Endothelial cell of umbilical vein (primary cell): ENCODE measurements around the gene AGRN. TPM values are rescaled to one million over a fixed set of nuclear protein-coding genes. Genes with fewer than 3 reads are reported as not detected.
A peak's percentile ranks its signal among the peaks of the same experiment; 100 is the strongest.

Experiments used
- BruUV-seq: library from RNA; stranded (reverse); fragments of 400-500 nt; replicated peaks from 2 replicates; lab custom pipeline; 2021; lab: Mats Ljungman, UMichigan
- CTCF ChIA-PET: fragments of 300-600, 350-600 bp; sonication (Branson Sonifier 250); formaldehyde crosslinking; loops from one replicate; lab custom pipeline; 2021; ENCODE audit warnings: antibody characterized with exemption, inconsistent platforms; lab: Charles Lee
- POLR2A ChIA-PET: fragments of 300-600, 350-600 bp; sonication (Branson Sonifier 250); formaldehyde crosslinking; loops from one replicate; lab custom pipeline; 2021; ENCODE audit warnings: antibody characterized with exemption, inconsistent platforms; lab: Charles Lee
- DNase-seq: peaks from one replicate; pipeline ENCODE4 v3.0.0-alpha.2; 2011; ENCODE audit warnings: low read depth, low spot score
- FAIRE-seq: peaks from 2 replicates; lab custom pipeline; 2011; peaks lifted over from hg19 to GRCh38; lab: Jason Lieb, UNC
- H2AFZ ChIP-seq: 2 replicates; pipeline ENCODE4 v1.6.0; 2012; ENCODE audit warnings: low read depth, low read length, control low read depth, inconsistent platforms
- H3K27ac ChIP-seq: 2 replicates; pipeline ENCODE4 v1.5.1; 2011; ENCODE audit warnings: low read depth, mild to moderate bottlenecking, control low read depth, low read length, moderate library complexity; ENCODE audit not compliant: insufficient read depth
- H3K27me3 ChIP-seq, 2 experiments: 2 replicates each; pipeline versions ENCODE4 v1.6.0 to v1.6.1; 2011; ENCODE audit warnings: low read length in 2 of 2, mixed read lengths in 1 of 2; ENCODE audit not compliant: control insufficient read depth in 2 of 2, insufficient read depth in 2 of 2
- H3K36me3 ChIP-seq, 2 experiments: 2 replicates in 1 of 2; 3 replicates in 1 of 2; pipeline ENCODE4 v1.5.1; 2011; ENCODE audit warnings: low read length in 2 of 2, mild to moderate bottlenecking in 1 of 2, moderate library complexity in 1 of 2; ENCODE audit not compliant: control insufficient read depth in 2 of 2, insufficient read depth in 2 of 2; ENCODE audit errors: extremely low read depth in 1 of 2
- H3K4me1 ChIP-seq: 3 replicates; pipeline ENCODE4 v1.5.1; 2011; ENCODE audit warnings: mild to moderate bottlenecking, low read length; ENCODE audit not compliant: control insufficient read depth, insufficient read depth; ENCODE audit errors: extremely low read depth
- H3K4me2 ChIP-seq: 2 replicates; pipeline ENCODE4 v1.6.1; 2011; ENCODE audit warnings: low read length, control low read depth, mixed read lengths; ENCODE audit not compliant: insufficient read depth
- H3K4me3 ChIP-seq, 3 experiments: fragments of 200-600 bp in 1 of 3; sonication (generic), shearing (Covaris generic) in 1 of 3; replicated peaks in 1 of 3; 2 replicates each; pipeline ENCODE4 v1.5.1; 2011 to 2016; ENCODE audit warnings: control low read depth in 3 of 3, low read length in 3 of 3, mild to moderate bottlenecking in 2 of 3, inconsistent platforms in 1 of 3, low read depth in 1 of 3, moderate library complexity in 1 of 3; ENCODE audit not compliant: insufficient read depth in 1 of 3
- H3K79me2 ChIP-seq: 2 replicates; pipeline ENCODE4 v1.6.0; 2012; ENCODE audit warnings: low read length, inconsistent platforms; ENCODE audit not compliant: control insufficient read depth, insufficient read depth
- H3K9ac ChIP-seq: replicated peaks from 2 replicates; pipeline ENCODE3; 2011; ENCODE audit warnings: low read length, control low read depth; ENCODE audit not compliant: insufficient read depth; ENCODE audit errors: extremely low read depth
- H3K9me1 ChIP-seq: replicated peaks from 3 replicates; pipeline ENCODE4 v1.6.0; 2011; ENCODE audit warnings: mild to moderate bottlenecking, low read length; ENCODE audit not compliant: control insufficient read depth, insufficient read depth; ENCODE audit errors: extremely low read depth
- H3K9me3 ChIP-seq: replicated peaks from 2 replicates; pipeline ENCODE4 v1.5.1; 2012; ENCODE audit warnings: low read length, inconsistent platforms; ENCODE audit not compliant: control insufficient read depth, insufficient read depth
- H4K20me1 ChIP-seq: replicated peaks from 2 replicates; pipeline ENCODE3; 2011; ENCODE audit warnings: mild to moderate bottlenecking, low read length; ENCODE audit not compliant: control insufficient read depth, insufficient read depth; ENCODE audit errors: extremely low read depth
- CTCF ChIP-seq, 2 donors: IDR thresholded peaks; 1 replicate in 1 of 2; 2 replicates in 1 of 2; pipeline ENCODE4 v1.5.1; 2011; ENCODE audit warnings: low read length in 2 of 2, mild to moderate bottlenecking in 2 of 2, moderate library complexity in 2 of 2, control low read depth in 1 of 2, inconsistent platforms in 1 of 2, low read depth in 1 of 2; ENCODE audit not compliant: insufficient read depth in 1 of 2; ENCODE audit errors: extremely low read depth in 1 of 2
- FOS ChIP-seq: IDR thresholded peaks from 2 replicates; pipeline ENCODE4 v1.6.1; 2011; ENCODE audit warnings: mild to moderate bottlenecking, low read length, moderate library complexity, borderline replicate concordance; ENCODE audit not compliant: insufficient read depth
- MAX ChIP-seq: IDR thresholded peaks from 2 replicates; pipeline ENCODE4 v1.6.1; 2011; ENCODE audit not compliant: insufficient read depth, insufficient read length
- POLR2AphosphoS5 ChIP-seq: IDR thresholded peaks from 2 replicates; pipeline ENCODE4 v1.6.1; 2012; ENCODE audit warnings: low read depth, mild to moderate bottlenecking, control low read depth, low read length, moderate library complexity; ENCODE audit not compliant: insufficient read depth
- dilution Hi-C: fragments of 300-500 bp; cut with MboI; formaldehyde crosslinking; loops from one replicate; pipeline ENCODE4 v1.15.0; 2019; ENCODE audit warnings: low sequenced_read_pairs; ENCODE audit not compliant: extremely low pct_ligation_motif_present
- intact Hi-C: fragments of 100-400 bp; cut with micrococcal nuclease; formaldehyde crosslinking; loops from one replicate; pipeline ENCODE4 v1.10.0; 2022
- polyA plus RNA-seq, 4 experiments: library from polyadenylated mRNA; depleted of rRNA in 3 of 4; stranded (reverse) in 3 of 4; unstranded in 1 of 4; fragments of >200 nt; gene quantifications; 2 replicates each; pipeline versions ENCODE4 v1.2.1 to v1.2.3, GENCODE V29; 2011 to 2012; ENCODE audit warnings: missing spikeins in 1 of 4
- total RNA-seq: library from RNA; stranded (reverse); gene quantifications from 2 replicates; pipeline ENCODE4 v1.2.3, GENCODE V29; 2021

Gene AGRN
- total and polyA plus RNA-seq, 2 donors (not counting 3 experiments of a cell fraction or from before 2014, with no cell fraction given) = 66.6 to 67.8 TPM

GRCh38 chr1:1033009-1033587, 13.2 kb downstream of the AGRN start:
- Histone ChIP-seq H3K9me3 (no peaks in the 10 kb centered on the region), H3K4me2 (peak overlapping the region; percentile 38), H2AFZ (no peak overlapping the region), H3K27ac (no peak overlapping the region), H4K20me1 (no peaks in the 10 kb centered on the region), H3K36me3 (peaks cover 0 to 10% of the 10 kb centered on the region in 2 experiments), H3K9me1 (no peaks in the 10 kb centered on the region), H3K27me3 (no peaks in the 10 kb centered on the region), H3K4me3 (peak overlapping the region in 1 of 3 experiments; percentile 20), H3K79me2 (no peaks in the 10 kb centered on the region), H3K9ac (no peak overlapping the region), H3K4me1 (no peaks in the 10 kb centered on the region)
- dilution Hi-C loops (no loop called here), intact Hi-C loops (loop anchor here (1.0 to 2.0 kb wide), 4 partner anchors 26 to 257 kb away; partner anchors contain the start of gene C1orf159)
- ChIA-PET CTCF (interaction anchor here (0.8 to 3.3 kb wide), 8 partner anchors 31 to 258 kb away, joined by 3 to 19 read pairs (median 4); partner anchors contain the start of gene B3GALT6), POLR2A (no interaction called here)
- peak; percentile 80 for DNase-seq
- peak; percentile 76 to 90 for TF ChIP-seq CTCF (IDR thresholded peaks at IDR 0.05; ENCODE audit: extremely low read depth in 1 of 2, insufficient read depth in 1 of 2, low read depth in 1 of 2, low read length in 2 of 2)
- TF ChIP-seq POLR2AphosphoS5 = peak; percentile 10
- no peak for TF ChIP-seq FOS
- TF ChIP-seq MAX = no peak
- peak; percentile 8 for FAIRE-seq
- no TSS peak for BruUV-seq
